Measurements from ENCODE around the gene XPOT.

DNA sequence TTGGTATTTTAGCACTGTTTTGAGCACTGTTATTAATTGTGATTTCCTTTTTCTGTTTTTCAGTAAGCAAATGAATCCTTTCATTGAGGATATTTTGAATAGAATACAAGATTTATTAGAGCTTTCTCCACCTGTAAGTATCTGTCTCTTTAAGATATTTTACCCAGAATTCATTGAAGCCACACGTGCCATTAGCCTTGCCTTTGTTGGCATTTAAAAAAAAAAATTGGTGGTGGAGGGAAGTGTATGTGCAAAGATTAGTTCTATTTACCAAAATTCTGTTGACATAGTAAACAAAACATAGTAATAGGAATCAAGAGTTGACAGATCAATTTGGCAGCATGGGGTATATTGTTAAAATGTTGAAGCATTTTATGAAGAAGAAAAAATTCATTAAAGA, 23.8 kb downstream of the XPOT start:
- TF ChIP-seq, protein P1, sequence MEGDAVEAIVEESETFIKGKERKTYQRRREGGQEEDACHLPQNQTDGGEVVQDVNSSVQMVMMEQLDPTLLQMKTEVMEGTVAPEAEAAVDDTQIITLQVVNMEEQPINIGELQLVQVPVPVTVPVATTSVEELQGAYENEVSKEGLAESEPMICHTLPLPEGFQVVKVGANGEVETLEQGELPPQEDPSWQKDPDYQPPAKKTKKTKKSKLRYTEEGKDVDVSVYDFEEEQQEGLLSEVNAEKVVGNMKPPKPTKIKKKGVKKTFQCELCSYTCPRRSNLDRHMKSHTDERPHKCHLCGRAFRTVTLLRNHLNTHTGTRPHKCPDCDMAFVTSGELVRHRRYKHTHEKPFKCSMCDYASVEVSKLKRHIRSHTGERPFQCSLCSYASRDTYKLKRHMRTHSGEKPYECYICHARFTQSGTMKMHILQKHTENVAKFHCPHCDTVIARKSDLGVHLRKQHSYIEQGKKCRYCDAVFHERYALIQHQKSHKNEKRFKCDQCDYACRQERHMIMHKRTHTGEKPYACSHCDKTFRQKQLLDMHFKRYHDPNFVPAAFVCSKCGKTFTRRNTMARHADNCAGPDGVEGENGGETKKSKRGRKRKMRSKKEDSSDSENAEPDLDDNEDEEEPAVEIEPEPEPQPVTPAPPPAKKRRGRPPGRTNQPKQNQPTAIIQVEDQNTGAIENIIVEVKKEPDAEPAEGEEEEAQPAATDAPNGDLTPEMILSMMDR (conservative IDR thresholded peaks at IDR 0.05; ENCODE audit: low read depth, low read length): no peak
- no peak for TF ChIP-seq POLR2A (IDR thresholded peaks at IDR 0.05; ENCODE audit: low read depth, low read length)
- TF ChIP-seq BHLHE40 (IDR thresholded peaks at IDR 0.05; ENCODE audit: low read depth, low read length): no peak
- TF ChIP-seq RAD21 (IDR thresholded peaks at IDR 0.05; ENCODE audit: low read length): no peak
- TF ChIP-seq, protein P2, sequence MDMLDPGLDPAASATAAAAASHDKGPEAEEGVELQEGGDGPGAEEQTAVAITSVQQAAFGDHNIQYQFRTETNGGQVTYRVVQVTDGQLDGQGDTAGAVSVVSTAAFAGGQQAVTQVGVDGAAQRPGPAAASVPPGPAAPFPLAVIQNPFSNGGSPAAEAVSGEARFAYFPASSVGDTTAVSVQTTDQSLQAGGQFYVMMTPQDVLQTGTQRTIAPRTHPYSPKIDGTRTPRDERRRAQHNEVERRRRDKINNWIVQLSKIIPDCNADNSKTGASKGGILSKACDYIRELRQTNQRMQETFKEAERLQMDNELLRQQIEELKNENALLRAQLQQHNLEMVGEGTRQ (IDR thresholded peaks at IDR 0.05; ENCODE audit: low read depth, low read length): no peak
- TF ChIP-seq SMC3 (IDR thresholded peaks at IDR 0.05; ENCODE audit: low read depth, low read length): no peak
- no peak for TF ChIP-seq NFE2L2 (IDR thresholded peaks at IDR 0.05; ENCODE audit: low read depth, low read length)
- no peak for TF ChIP-seq CEBPB (IDR thresholded peaks at IDR 0.05; ENCODE audit: low read depth, low read length)
- TF ChIP-seq MAFK (IDR thresholded peaks at IDR 0.05; ENCODE audit: low read depth, low read length): no peak
- TF ChIP-seq, protein P3, sequence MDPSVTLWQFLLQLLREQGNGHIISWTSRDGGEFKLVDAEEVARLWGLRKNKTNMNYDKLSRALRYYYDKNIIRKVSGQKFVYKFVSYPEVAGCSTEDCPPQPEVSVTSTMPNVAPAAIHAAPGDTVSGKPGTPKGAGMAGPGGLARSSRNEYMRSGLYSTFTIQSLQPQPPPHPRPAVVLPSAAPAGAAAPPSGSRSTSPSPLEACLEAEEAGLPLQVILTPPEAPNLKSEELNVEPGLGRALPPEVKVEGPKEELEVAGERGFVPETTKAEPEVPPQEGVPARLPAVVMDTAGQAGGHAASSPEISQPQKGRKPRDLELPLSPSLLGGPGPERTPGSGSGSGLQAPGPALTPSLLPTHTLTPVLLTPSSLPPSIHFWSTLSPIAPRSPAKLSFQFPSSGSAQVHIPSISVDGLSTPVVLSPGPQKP (IDR thresholded peaks at IDR 0.05; ENCODE audit: borderline replicate concordance, low read depth, low read length): no peak
- TF ChIP-seq MXI1 (IDR thresholded peaks at IDR 0.05; ENCODE audit: borderline replicate concordance, low read depth, low read length): no peak
- TF ChIP-seq RFX5 (IDR thresholded peaks at IDR 0.05; ENCODE audit: low read depth, low read length): no peak
